H4 (cell line): ENCODE results near the gene DCHS2. TPM values are rescaled to one million over a fixed set of nuclear protein-coding genes. Genes with fewer than 3 reads are reported as not detected.
"Not testable (repeated sequence)": the region's sequence is repeated elsewhere in the genome, so short reads cannot be mapped to it uniquely, and the experiment has no call there.

Experiments used
- DNase-seq: peaks from one replicate; pipeline ENCODE4 v3.0.0-alpha.2; 2015; ENCODE audit warnings: low spot score
- total RNA-seq: library from RNA; depleted of rRNA; stranded (reverse); fragments of >200 nt; shearing (Covaris generic); gene quantifications from 2 replicates; pipeline ENCODE4 v1.2.3, GENCODE V29; 2014; rRNA removed

Gene DCHS2
- total RNA-seq, 1 experiment from 2014 or later, result 0.29 TPM

- DNase-seq, result not testable (repeated sequence)
Measured at GRCh38 chr4:154217384-154217783, 274.2 kb downstream of the DCHS2 start.

- DNase-seq, result no peak
Measured at GRCh38 chr4:154211506-154211905, 280.1 kb downstream of the DCHS2 start.

GRCh38 chr4:154208424-154208823 is 283.2 kb downstream of the DCHS2 start:
- DNase-seq, result peak; percentile 25

DNA sequence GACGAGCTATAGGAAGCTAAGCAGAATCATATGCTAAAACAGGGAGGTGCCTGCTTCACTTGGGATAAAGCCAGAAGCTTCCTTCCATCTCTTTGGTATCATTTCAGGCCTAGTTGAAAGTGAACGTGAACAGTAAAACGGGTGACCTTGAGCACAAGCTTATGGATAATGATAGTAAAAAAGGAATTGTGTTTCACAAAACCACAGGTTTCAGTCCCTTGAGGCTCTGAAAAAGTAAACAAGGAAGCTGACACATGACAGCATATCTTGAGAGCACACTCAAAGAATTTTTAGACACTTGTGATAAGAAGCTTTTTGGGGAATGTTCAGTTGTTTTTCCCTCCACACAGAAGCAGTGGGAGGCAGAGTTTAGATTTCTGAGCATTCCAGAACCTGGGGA is 286.1 kb downstream of the DCHS2 start:
- no peak for DNase-seq

GRCh38 chr4:154194649-154195048 is 296.9 kb downstream of the DCHS2 start:
- DNase-seq, result no peak

- no peak for DNase-seq
Measured at GRCh38 chr4:154192585-154192984, 299.0 kb downstream of the DCHS2 start.

- peak; percentile 9 for DNase-seq
Measured at GRCh38 chr4:154189346-154189745, 302.3 kb downstream of the DCHS2 start.

GRCh38 chr4:154186888-154187287 is 304.7 kb downstream of the DCHS2 start:
- DNase-seq, result no peak

GRCh38 chr4:154186035-154186434 is 305.6 kb downstream of the DCHS2 start:
- DNase-seq, result no peak

- DNase-seq, result no peak
Measured at GRCh38 chr4:154184238-154184637, 307.4 kb downstream of the DCHS2 start.

DNA sequence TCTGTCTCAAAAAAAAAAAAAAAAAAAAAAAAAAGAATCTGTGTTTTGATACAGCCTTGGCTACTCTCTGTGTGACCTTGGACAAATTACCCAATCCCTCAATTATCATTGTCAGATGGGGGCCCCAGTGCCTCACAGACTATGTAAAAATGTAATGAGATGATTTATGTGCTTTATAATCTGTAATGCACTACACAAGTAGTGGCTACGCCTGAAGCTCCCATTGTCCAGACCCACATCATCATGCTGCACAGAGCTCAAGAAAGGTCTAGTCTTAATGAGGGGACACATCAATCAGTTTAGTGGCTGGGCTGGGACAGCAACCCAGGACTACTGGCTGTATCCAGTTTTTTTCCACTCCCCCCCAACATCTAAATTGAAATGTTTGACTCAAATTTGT is 308.3 kb downstream of the DCHS2 start:
- DNase-seq, result no peak

Other genes starting within 250 kb of the DCHS2 start
- gene PLRG1, start 58.6 kb upstream of the DCHS2 start, total RNA-seq, result 103 and 117 TPM in 2 replicates
- 1.2 TPM in 1 of 2 replicates, not detected in the other for gene FGB, start 71.2 kb upstream of the DCHS2 start, total RNA-seq
- gene FGA, start 98.9 kb upstream of the DCHS2 start, total RNA-seq, result not detected in 2 replicates
- gene FGG, start 120.9 kb upstream of the DCHS2 start, total RNA-seq, result not detected in 2 replicates